NCI-H748 treated with DMSO at 0.1 percent for 48 hours (cell line): Measurements from ENCODE around the gene PYGB.

Source experiments
- DNase-seq: peaks from one replicate; lab custom pipeline; 2025; lab: John Stamatoyannopoulos, UW

PYGB gene

DNA sequence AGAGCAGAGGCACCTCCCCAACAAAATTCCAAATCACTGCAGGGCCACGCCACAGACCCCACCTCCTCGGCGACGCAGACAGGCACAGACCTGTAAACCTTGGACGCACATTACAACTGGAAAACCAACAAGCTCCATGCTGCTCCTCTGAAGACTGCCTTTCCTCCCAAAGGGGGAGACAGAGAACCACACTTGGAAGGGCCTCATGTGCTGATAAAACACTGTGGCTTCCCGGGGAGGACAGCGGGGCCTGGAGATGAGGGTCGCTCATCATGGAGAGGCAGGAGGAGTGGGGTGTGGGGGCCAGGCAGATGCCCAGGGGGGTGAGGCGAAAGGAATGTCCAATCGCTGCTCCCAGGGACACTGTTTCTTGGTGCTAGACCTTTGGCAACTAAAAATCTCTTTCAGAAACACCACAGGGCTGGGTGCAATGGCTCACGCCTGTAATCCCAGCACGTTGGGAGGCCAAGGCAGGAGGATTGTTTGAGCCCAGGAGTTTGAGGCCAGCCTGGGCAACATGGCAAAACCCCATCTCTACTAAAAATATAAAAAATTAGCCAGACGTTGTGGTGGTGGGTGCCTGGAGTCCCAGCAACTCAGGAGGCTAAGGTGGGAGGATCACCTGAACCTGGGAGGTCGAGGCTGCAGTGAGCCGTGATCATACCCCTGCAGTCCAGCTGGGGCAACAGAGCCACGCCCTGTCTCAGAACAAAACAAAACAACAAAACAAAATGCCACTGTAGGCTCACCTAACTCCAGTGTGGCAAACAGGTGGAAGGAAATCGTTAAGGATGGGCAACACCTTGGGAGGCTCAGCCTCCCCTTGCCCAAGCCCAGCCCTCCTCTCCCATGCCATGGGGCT is 88.9 kb downstream of the PYGB start:
- DNase-seq, result no peak

DNA sequence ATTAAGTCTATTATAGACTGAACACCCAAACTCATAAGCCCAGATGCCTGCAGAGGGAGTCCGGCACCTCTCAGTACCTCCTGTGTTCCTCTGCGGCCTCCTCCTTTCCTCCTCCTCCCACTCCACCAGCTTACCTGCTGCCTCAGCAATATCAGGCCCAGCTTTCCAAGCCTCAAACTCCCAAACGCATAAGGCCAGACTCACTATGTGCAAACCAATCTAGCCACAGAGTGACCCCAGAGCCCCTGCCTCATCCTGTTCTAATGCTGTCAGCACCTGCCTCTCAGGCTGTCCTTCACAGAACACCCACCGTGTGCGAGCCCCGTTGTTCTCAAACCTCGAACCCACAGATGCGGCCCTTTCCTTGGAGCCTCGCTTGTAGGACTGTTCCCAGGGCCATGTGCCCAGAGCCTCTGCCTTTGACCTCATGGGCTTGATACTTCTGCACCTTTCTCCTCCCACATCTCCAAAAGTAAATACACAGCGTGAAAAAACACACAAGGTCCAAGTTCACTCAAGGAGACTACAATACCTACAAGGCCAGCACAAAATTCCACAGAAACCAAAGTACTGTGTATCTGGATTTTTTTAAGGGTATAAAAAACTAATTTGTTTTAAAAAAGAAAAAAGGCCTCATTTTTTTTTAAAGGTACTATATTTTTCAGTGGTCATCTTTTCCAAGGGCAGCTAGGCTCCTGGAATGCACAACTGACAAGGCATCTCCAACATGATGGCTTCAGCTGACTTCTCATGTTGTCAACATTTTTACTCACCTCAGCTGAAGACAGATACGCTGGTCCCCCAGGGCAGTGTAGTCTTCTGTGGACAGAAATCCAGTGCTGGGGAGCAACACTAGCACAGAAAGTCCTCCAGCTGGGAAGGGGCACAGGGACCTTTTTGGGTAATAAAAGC is 90.5 kb downstream of the PYGB start:
- no peak for DNase-seq

DNA sequence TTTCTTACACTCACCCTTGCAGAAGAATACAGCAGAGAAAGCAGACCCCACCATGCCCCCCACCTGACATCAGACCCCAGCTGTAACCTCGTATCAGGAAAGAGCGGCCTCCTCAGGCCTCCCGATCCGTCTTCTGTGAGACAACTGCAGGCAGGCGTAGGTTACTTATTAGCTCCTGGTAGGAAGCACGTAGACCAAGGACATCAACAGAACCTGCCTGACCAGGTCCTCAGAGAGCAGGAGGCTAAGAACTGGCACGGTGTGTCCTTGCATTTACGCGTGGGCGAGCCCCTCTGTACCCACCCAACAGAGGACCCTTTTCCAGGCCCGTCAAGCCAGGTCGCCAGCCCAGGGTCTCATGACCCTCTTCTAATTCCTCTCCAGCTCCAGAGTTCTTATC is 91.7 kb downstream of the PYGB start:
- no peak for DNase-seq

DNA sequence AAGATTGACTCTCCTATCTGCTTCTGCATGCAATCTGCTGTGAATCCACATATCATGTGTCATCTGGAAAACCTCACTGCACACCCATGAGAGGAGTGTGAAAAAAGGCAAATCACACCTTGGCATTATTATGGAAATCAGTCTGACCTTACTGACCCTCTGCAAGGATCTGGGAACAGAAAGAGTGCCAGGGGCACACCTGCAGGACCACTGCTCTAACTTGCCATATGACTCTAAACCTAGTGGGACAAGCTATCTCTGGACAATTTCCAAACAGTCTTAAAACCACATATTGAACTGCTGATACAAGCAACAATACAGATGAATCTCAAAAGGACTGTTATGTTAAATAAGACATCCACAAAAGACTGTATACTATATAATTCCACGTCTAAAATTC is 92.5 kb downstream of the PYGB start:
- no peak for DNase-seq

DNA sequence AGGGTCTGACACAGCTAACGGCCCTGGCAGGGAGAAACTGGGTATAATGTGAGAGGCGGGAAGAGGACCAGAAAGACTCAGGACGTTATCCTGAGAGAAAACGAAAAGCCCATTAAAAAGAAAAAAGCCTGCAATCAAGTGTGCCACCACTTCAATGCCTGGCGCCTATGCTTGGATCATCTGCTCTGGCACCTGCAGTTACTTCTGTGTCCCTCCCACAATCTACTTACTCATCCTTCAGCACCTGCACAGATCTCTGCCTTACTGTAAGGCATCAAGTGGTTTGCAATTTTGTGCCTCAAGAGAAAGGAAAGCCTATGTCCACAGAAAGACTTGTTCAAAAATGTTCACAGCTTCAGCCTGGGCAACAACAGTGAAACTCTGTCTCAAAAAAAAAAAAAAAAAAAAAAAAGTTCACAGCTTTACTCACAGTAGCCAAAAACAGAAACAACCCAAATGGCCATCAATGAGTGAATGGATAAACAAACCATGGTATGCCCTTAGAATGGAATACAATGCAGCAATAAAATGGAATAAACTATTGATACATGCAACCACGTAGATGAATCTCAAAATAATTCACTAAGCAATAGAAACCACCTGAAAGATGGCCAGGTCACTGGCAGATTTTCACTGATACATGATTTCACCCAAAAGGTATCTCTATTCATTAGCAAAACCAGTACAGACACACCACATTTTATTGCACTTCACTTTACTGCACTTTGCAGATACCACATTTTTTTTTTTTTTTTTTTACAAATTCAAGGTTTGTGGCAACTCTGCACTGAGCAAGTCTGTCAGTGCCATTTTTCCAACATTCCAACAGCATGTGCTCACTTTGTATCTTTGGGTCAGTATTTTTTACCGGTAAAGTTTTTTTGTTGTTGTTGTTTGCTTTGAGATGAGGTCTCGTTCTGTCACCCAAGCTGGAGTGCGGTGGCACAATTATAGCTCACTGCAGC is 94.1 kb downstream of the PYGB start:
- DNase-seq, result no peak

DNA sequence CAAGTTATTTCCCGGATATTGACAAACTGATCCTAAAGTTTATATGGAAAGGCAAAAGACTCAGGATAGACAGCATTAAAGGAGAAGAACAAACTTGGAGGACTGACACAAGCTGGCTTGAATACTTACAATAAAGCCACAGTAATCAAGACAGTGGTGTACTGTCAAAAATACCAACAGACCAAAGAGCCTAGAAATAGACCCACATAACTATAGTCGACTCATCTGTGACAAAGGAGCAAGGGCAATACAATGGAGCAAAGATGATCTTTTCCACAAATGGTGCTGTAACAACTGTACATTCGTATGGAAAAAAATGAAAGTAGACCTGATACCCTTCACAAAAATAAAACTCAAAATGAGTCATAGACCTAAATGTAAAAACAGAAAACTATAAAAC is 96.7 kb downstream of the PYGB start:
- no peak for DNase-seq

DNA sequence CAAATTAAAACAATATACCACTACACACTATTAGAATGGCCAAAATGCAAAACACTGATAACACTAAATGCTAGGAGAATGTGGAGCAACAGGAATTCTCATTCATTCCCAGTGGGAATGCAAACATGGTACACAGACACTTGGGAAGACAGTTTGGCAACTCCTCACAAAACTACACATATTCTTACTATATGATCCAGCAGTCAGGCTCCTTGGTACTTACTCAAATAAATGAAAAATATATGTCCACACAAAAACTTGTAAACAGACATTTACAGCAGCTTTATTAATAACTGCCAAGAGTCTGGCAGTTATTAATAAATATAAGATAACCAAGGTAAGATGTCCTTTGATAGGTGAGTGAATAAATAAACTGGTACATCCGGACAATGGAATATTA is 97.8 kb downstream of the PYGB start:
- no peak for DNase-seq

DNA sequence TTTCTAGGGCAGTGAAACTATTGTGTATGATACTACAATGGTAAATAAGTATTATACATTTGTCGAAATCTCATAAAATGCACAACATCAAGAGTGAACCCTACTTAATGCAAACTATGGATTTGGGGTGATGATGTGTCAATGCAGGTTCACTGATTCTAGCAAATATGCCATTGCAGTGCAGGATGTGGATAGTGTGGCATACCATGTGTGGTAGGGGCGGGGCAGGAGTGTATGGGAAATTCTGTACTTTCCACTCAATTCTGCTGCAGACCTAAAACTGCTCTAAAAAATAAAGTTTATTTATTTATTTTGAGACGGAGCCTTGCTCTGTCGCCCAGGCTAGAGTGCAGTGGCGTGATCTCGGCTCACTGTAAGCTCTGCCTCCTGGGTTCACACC is 98.5 kb downstream of the PYGB start:
- DNase-seq, result no peak
